Motor neuron (in vitro differentiated cells): ENCODE data around the gene PRKCE. TPM values are rescaled to one million over a fixed set of nuclear protein-coding genes. Genes with fewer than 3 reads are reported as not detected.
"Not testable (repeated sequence)": the region's sequence is repeated elsewhere in the genome, so short reads cannot be mapped to it uniquely, and the experiment has no call there.

Source experiments
- ATAC-seq, 8 experiments: fragments of 200-7000 bp; cut with Tn5 transposase; replicated peaks in 6 of 8; 2 replicates each; pipeline ENCODE4 v1.8.0; 2021; ENCODE audit warnings: mild to moderate bottlenecking in 8 of 8, moderate library complexity in 8 of 8
- H3K27ac ChIP-seq, 2 donors: fragments of 250-450 bp; sonication (Bioruptor Pico); 2 replicates each; pipeline ENCODE4 v1.9.0; 2021; ENCODE audit warnings: antibody characterized with exemption in 2 of 2, mild to moderate bottlenecking in 2 of 2, moderate library complexity in 1 of 2
- H3K4me1 ChIP-seq, 2 donors: fragments of 250-450 bp; sonication (Bioruptor Pico); replicated peaks in 1 of 2; 2 replicates each; pipeline ENCODE4 v1.6.1; 2021; ENCODE audit warnings: antibody characterized with exemption in 2 of 2, mild to moderate bottlenecking in 2 of 2, moderate library complexity in 1 of 2
- H3K4me3 ChIP-seq, 5 donors: fragments of 250-450 bp; sonication (Bioruptor Pico); 2 replicates each; pipeline ENCODE4 v1.9.0; 2021; ENCODE audit warnings: antibody characterized with exemption in 5 of 5, mild to moderate bottlenecking in 5 of 5, moderate library complexity in 4 of 5
- WGBS, 10 experiments: fragments of 450-650 bp; shearing (Covaris generic); methylation state at CpG; one replicate each; pipeline ENCODE4 v1.0.0; 2022; 5-methylcytosine and 5-hydroxymethylcytosine counted together
- in situ Hi-C, 9 experiments: fragments of 400-800 bp; cut with MboI; loops; one replicate each; pipeline ENCODE4 v1.15.0; 2021; ENCODE audit warnings: low sequenced_read_pairs in 9 of 9, low pct_unique_long_range_greater_than_20kb in 2 of 9; ENCODE audit not compliant: unreplicated experiment in 9 of 9
- total RNA-seq, 8 experiments: library from RNA; unstranded; fragments of 300-600 nt; gene quantifications; 2 replicates each; pipeline versions ENCODE4 v1.2.3 to v1.2.4, GENCODE V29; 2022

The PRKCE gene
- total RNA-seq, 8 experiments from 2014 or later: 7.3 to 23.0 (median 14.7) TPM

DNA sequence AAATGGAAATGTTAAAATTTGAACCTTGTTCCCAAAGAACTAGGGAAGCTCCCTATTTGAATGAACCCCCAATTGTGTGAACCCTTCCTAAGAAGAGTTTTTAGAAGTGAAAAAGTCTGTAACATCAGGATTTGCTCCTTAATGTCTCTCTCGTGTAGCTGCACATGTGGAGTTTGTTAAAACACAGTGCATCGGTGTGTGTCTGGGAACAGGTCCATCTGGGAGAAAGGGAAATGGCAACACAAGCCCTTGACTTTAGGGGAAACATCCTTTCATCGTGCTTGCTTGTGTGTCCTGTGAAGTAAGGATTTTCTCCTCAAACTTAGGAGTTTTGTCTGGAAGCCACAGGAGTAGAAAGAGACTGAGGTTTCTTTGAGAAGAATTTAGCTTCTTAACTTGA lies 203.9 kb downstream of the PRKCE start:
- peaks cover 4% of the 10 kb centered on the region in 2 donors for H3K4me1 ChIP-seq
- WGBS, 10 experiments: 0 to 80% (median 28%) methylated on average over 1 to 3 of the region's 3 CpGs; no CpG with 5 or more reads in 2 of the 10 experiments
- in situ Hi-C loops: no loop called here
- ATAC-seq: no peak
- H3K4me3 ChIP-seq: no peak overlapping the region
- no peak overlapping the region for H3K27ac ChIP-seq

DNA sequence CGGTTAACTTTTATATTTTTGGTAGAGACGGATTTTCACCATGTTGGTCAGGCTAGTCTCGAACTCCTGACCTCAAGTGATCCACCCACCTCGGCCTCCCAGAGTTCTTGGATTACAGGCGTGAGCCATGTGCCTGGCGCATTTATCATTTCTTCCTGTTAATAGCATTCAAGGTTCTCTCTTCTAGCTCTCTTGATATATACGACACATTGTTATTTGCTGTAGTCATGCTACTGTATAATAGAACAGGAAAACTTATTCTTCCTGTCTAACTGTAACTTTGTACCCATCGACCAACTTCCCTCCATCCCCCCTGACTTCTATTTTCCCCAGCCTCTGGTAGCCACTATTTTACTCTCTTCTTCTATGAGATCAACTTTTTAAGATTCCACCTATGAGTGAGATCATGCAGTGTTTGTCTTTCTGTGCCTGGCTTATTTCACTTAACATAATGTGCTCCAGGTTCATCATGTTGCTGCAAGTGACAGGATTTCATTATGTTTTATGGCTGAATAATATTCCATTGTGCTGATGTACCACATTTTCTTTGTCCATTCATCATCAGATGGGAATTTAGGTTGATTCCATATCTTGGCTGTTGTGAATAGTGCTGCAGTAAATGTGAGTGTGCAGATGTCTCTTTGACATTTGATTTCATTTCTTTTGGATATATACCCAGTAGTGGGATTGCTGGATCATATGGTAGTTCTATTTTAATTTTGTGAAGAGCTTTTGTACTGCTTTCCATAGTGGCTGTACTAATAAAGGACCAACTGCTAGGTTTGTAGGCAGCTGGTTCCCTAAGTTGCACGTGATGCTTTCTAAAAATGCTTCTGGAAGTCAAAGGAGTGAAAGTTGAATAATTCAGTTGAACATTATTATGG lies 205.2 kb downstream of the PRKCE start:
- WGBS, 10 experiments: 63 to 100% (median 87%) methylated on average over 1 to 8 of the region's 9 CpGs
- Histone ChIP-seq H3K4me3 (no peak overlapping the region), H3K27ac (no peak overlapping the region), H3K4me1 (peaks cover 11 to 12% of the 10 kb centered on the region in 2 donors)
- in situ Hi-C loops: no loop called here
- no peak for ATAC-seq

DNA sequence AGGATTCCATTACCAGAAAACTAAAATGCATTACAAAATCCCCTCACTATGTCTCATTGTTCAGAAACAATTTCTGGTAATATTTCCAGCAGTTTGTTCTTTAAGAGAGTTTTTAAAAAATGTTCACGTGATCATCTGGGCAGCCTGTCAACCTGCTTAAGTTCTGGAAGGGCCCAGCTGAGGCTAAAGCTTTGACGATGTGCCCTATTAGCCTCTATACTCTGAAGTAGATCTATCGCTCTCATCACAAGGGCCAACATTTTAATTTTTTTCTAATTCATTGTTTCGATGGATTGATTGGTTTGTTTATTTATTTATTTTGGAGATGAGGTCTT lies 205.8 kb downstream of the PRKCE start:
- H3K27ac ChIP-seq: no peak overlapping the region
- ATAC-seq: no peak
- in situ Hi-C loops: no loop called here
- peaks cover 11 to 12% of the 10 kb centered on the region in 2 donors for H3K4me1 ChIP-seq
- WGBS, 10 experiments: 38 to 100% (median 81%) methylated on average over 2 to 4 of the region's 4 CpGs
- H3K4me3 ChIP-seq: no peak overlapping the region

DNA sequence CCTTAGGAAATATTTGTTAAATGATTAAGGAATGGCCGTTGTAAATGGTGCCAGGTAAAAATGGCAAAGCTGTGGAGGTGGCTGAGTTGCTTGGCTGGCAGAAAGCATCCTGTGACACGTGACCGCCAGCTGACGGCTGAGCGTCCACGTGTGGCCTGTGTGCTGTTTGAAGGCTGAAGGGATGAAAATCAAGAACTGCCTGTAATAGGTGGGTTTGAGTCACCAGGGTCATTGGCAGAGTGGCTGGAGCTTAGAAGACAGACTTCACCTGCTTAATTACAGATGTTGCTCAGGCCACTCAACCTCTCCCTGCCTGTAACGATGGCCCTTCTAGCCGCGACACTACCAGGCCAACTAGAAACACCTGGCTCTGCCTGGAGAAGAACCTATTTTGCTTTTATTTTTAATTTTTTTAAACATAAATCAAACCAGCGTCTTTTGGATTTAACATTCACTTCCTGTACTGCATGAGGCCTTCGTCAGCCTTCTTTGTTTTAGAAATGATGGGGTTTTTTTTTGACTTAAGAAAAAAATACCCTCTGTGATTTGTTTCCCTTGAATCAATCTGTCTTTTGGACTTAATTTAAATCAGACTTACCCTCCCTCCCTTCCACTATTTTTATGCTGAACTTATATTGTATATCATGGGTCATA lies 206.5 kb downstream of the PRKCE start:
- Histone ChIP-seq H3K27ac (no peak overlapping the region), H3K4me3 (no peak overlapping the region), H3K4me1 (peaks cover 11 to 12% of the 10 kb centered on the region in 2 donors)
- peak in 3 of 8 experiments; percentile 20 to 58 (median 50) for ATAC-seq
- in situ Hi-C loops: no loop called here
- WGBS, 10 experiments: 64 to 100% (median 85%) methylated on average over 1 to 9 of the region's 11 CpGs

DNA sequence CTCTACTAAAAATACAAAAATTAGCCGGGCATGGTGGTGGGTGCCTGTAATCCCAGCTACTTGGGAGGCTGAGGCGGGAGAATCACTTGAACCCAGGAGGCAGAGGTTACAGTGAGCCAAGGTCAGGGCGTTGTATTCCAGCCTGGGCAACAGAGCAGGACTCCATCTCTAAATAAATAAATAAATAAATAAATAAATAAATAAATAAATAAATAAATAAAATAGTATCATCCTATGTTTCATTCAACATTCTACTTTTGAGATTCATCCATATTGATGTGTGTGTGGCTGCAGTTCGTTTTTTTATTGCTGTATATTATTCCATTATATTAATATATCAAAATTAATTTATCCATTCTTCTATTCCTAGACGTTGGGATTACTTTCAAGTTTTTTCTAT lies 207.4 kb downstream of the PRKCE start:
- H3K4me3 ChIP-seq, H3K27ac ChIP-seq, ATAC-seq, in situ Hi-C loops: not testable (repeated sequence)
- WGBS, 10 experiments: 55 to 100% (median 80%) methylated on average over 1 to 3 of the region's 5 CpGs; no CpG with 5 or more reads in 1 of the 10 experiments
- H3K4me1 ChIP-seq: peaks cover 11 to 12% of the 10 kb centered on the region in 2 donors

DNA sequence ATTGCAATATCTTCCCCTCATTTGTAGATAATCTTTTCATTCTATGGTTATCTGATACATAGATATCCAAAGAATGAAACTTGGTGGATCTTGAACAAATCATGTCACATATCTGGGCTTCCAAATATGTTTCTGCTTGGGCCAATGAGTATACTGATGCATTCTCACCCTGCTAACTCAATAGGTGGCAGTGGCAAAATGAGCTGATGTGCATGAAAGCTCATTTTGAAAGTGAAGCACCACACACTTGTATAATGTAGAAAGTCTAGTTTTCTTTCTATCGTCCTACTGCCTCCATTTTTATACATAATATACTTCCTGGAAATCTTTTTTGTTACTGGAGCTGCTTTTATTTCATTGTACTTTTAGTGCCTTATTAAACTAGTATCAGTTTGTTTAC lies 208.2 kb downstream of the PRKCE start:
- Histone ChIP-seq H3K4me3 (no peak overlapping the region), H3K4me1 (peaks cover 11 to 12% of the 10 kb centered on the region in 2 donors), H3K27ac (no peak overlapping the region)
- in situ Hi-C loops: no loop called here
- WGBS, 10 experiments: 73 to 100% (median 95%) methylated on average over 1 of the region's 1 CpG; no CpG with 5 or more reads in 4 of the 10 experiments
- ATAC-seq: no peak

DNA sequence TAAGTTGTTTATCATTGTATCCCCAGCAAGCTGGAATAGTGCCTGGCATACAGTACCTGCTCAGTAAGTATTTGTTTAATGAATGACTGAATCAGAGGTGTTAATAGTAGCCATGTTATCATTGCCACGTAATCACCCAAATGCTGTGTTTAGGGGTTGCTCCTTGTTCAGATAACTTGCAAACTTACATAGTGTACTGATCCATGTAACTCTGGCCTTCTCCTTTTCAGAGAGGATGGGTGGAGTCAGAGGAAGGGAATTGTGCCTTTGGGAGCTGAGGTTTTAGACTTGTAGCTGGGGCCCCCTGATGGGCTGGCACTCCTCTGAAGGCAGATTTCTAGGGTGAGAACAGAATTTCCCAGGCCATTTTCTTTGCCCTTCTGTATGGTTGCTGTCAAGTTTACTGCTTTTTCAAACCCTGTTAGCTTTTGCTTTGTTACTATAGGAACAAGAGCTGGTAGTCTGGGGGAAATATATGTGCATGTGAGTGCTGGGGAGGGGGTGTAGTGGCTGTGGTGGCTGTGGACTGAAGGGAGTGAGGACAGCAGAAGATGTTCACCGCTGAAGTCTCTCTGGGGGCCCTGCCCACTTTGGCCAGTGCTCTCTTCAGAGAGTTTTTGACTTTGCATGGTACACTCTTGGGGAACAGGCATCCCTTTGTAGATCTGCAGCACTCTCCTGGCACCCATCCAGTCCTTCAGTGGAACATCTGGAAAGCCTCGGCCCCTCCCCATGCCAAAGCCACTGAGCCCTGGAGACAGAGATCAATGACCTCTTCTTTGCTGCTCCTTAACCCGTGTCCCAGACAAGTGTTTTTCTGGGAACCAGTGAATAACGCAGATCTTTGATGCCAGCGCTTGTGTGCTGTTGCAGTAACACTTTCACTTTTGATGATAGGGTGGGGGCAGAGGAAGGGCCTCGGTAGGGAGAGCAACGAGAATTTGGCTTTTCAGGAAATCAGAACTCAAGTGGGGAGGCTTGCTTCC lies 209.0 kb downstream of the PRKCE start:
- in situ Hi-C loops: no loop called here
- H3K4me3 ChIP-seq: no peak overlapping the region
- no peak overlapping the region for H3K27ac ChIP-seq
- peaks cover 11 to 12% of the 10 kb centered on the region in 2 donors for H3K4me1 ChIP-seq
- peak; percentile 74 to 92 (median 82) for ATAC-seq
- 0 to 63% (median 20%) methylated on average over 1 to 8 of the region's 8 CpGs; no CpG with 5 or more reads in 1 of the 10 experiments for WGBS, 10 experiments

DNA sequence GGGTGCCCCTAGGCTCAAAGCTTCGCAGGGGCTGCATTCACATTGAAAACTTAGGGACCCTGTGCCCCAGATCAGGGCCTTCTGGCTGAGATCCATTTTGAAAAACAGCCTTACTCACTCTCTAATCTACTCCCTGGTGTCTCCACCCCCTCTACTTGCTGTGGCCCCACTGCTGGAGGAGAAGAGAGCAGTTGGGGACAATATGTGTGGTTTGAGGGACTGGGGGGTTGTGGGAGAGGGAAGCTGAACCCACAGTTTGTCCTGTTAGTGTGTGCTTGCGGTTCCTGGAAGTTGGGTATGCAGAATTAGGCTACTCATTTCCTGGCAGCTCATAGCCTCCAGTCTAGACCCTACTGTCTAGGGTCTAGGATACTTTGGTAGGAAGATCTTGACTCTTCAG lies 211.4 kb downstream of the PRKCE start:
- ATAC-seq: no peak
- H3K27ac ChIP-seq: no peak overlapping the region
- no peak overlapping the region for H3K4me3 ChIP-seq
- H3K4me1 ChIP-seq: peaks cover 11 to 12% of the 10 kb centered on the region in 2 donors
- 40 to 100% (median 83%) methylated on average over 1 to 2 of the region's 2 CpGs; no CpG with 5 or more reads in 4 of the 10 experiments for WGBS, 10 experiments
- in situ Hi-C loops: no loop called here

DNA sequence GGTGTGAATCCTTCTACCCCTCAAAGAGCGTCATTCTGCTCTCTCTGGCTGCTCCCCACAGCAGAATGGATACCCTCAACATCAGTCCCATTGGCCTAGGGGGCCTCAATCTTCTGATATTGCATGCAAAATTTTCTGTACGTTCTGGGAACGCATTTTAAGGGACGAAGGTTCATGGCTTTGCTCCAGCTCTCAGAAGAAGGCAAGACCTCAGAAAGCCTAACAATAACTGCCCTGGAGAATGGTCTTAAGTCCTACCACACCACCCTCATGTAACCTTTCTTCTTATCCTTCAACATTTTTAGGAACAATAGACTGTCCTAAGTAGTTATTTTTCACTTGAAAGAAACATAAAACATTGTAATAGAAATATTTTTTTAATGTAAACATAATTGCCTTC lies 212.6 kb downstream of the PRKCE start:
- ATAC-seq: no peak
- in situ Hi-C loops: no loop called here
- 80 to 100% (median 96%) methylated on average over 1 to 4 of the region's 4 CpGs; no CpG with 5 or more reads in 1 of the 10 experiments for WGBS, 10 experiments
- Histone ChIP-seq H3K27ac (no peak overlapping the region), H3K4me3 (no peak overlapping the region), H3K4me1 (peaks cover 11 to 12% of the 10 kb centered on the region in 2 donors)

DNA sequence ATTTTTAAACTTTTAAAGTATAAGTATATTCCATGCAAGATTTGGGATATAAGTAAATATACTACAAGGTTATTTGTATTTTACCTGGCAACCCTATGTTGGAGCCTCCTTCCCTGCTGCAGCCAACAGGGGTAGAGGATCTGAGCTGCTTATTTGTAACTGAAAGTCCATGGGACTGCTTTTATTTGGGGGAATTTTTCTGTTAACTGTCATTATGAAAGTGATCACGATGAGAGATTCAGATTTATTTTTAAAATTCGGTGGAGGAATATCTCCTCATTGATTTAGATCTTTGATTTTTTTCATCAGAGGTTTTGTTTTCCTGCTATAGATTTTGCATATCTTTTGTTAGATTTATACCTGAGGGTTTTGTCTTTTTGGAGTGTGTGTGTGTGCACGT lies 215.9 kb downstream of the PRKCE start:
- no peak overlapping the region for H3K27ac ChIP-seq
- in situ Hi-C loops: no loop called here
- 33 to 100% (median 89%) methylated on average over 1 to 3 of the region's 3 CpGs; no CpG with 5 or more reads in 1 of the 10 experiments for WGBS, 10 experiments
- ATAC-seq: no peak
- no peaks in the 10 kb centered on the region for H3K4me1 ChIP-seq
- H3K4me3 ChIP-seq: no peak overlapping the region

DNA sequence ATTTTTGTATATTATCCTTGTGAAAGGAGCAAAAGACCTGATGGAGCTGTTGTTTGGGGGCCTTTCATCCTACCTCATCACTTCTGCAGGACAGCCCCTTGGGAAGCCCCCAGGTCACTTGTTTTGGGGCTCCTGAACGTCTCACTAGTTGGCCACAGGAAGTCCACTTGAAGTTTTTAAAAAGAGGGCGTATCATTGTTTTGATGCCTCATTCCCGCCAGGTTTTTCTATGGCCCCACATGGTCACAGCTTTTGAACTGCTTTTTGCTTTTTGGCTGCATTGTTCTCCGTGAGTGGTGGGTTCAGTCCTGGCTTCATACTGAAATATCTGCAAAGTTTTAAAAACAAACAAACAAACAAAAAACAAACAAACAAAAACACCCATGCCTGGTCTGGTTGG lies 216.3 kb downstream of the PRKCE start:
- Histone ChIP-seq H3K27ac (no peak overlapping the region), H3K4me1 (no peaks in the 10 kb centered on the region), H3K4me3 (no peak overlapping the region)
- 67 to 95% (median 80%) methylated on average over 2 to 4 of the region's 4 CpGs; no CpG with 5 or more reads in 5 of the 10 experiments for WGBS, 10 experiments
- ATAC-seq: no peak
- in situ Hi-C loops: no loop called here

DNA sequence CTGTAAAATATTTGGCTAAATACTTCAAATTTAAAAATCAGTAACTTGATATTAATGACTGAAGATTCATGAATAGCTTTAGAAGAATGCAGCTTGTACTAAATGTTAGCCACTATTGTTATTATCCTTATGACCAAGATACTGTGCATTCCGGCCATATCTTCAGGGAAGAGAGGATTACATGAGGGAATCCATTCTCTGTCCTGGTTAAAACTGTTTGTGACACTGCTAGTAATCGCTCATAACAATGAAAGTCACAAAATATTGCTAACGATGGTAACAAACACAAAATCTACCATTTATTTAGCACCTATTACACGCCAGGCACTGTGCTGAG lies 217.7 kb downstream of the PRKCE start:
- no peak for ATAC-seq
- no peak overlapping the region for H3K4me3 ChIP-seq
- no peaks in the 10 kb centered on the region for H3K4me1 ChIP-seq
- in situ Hi-C loops: no loop called here
- no peak overlapping the region for H3K27ac ChIP-seq
- 69 to 100% (median 97%) methylated on average over 1 to 4 of the region's 4 CpGs for WGBS, 10 experiments
